GM19238 (cell line): ENCODE results near the gene STARD13.
A peak's percentile ranks its signal among the peaks of the same experiment; 100 is the strongest.

Experiments used
- DNase-seq: peaks from one replicate; pipeline ENCODE4 v3.0.0; 2011; ENCODE audit warnings: low spot score; ENCODE audit not compliant: insufficient read length

STARD13 gene

GRCh38 chr13:33146843-33147611, 138.5 kb downstream of the STARD13 start:
- DNase-seq, result peak; percentile 33

GRCh38 chr13:33145667-33146066, 139.9 kb downstream of the STARD13 start:
- DNase-seq, result no peak

- DNase-seq, result no peak
These were observed 141.2 kb downstream of the STARD13 start for GRCh38 chr13:33144358-33144784.

- DNase-seq, result no peak
These were observed 145.6 kb downstream of the STARD13 start for GRCh38 chr13:33139780-33140535.

GRCh38 chr13:33139184-33139583, 146.4 kb downstream of the STARD13 start:
- no peak for DNase-seq

GRCh38 chr13:33138441-33138840, 147.1 kb downstream of the STARD13 start:
- no peak for DNase-seq

- DNase-seq, result no peak
These were observed 147.8 kb downstream of the STARD13 start for GRCh38 chr13:33137721-33138120.

- DNase-seq, result no peak
These were observed 150.5 kb downstream of the STARD13 start for GRCh38 chr13:33135097-33135496.

- no peak for DNase-seq
These were observed 151.3 kb downstream of the STARD13 start for GRCh38 chr13:33134213-33134612.

GRCh38 chr13:33132644-33133440, 152.7 kb downstream of the STARD13 start:
- DNase-seq, result no peak

- DNase-seq, result no peak
These were observed 155.7 kb downstream of the STARD13 start for GRCh38 chr13:33129886-33130285.

- no peak for DNase-seq
These were observed 156.3 kb downstream of the STARD13 start for GRCh38 chr13:33129094-33129832.

- no peak for DNase-seq
These were observed 157.4 kb downstream of the STARD13 start for GRCh38 chr13:33128134-33128533.

- no peak for DNase-seq
These were observed 158.5 kb downstream of the STARD13 start for GRCh38 chr13:33127009-33127551.

GRCh38 chr13:33125821-33126570, 159.6 kb downstream of the STARD13 start:
- DNase-seq, result no peak

GRCh38 chr13:33123066-33123859, 162.3 kb downstream of the STARD13 start:
- DNase-seq, result no peak

- DNase-seq, result no peak
These were observed 165.6 kb downstream of the STARD13 start for GRCh38 chr13:33119856-33120543.

- no peak for DNase-seq
These were observed 166.4 kb downstream of the STARD13 start for GRCh38 chr13:33119022-33119781.
